HFF-Myc (cell line): ENCODE results near the gene PPP1R13L.
A peak's percentile ranks its signal among the peaks of the same experiment; 100 is the strongest.
"Not testable (repeated sequence)": the region's sequence is repeated elsewhere in the genome, so short reads cannot be mapped to it uniquely, and the experiment has no call there.

ENCODE experiments used
- DNase-seq: peaks from one replicate; pipeline ENCODE4 v3.0.0-alpha.2; 2011; ENCODE audit warnings: low read depth; ENCODE audit errors: extremely low read depth
- H3K4me3 ChIP-seq: replicated peaks from 2 replicates; pipeline ENCODE4 v1.5.1; 2011; ENCODE audit warnings: low read depth, mild to moderate bottlenecking, control low read depth, low read length
- TF ChIP-seq, protein P1 (sequence below): IDR thresholded peaks from 2 replicates; pipeline ENCODE4 v1.5.1; 2012; ENCODE audit warnings: mild to moderate bottlenecking, low read depth, low read length, control low read depth; ENCODE audit errors: missing control alignments

The PPP1R13L gene

DNA sequence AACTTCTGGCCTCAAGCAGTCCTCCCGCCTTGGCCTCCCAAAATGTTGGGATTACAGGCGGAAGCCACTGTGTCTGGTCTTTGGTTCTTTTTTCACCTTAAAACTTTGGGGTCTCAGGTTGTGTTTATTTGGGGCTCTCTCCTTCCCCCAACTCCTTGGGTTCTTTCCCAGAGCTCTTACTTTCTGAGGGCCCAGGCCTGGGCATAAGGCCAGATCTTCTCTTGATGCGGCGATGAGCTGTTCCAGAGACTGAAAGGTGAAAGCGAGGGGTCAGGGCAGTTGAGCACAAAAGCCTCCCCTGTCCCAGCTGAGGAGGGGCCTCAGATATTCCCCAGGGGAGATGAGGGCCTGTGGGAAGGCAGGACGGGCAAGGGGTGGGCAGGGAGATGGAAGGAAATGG, 8.6 kb upstream of the PPP1R13L start:
- TF ChIP-seq, protein P1, sequence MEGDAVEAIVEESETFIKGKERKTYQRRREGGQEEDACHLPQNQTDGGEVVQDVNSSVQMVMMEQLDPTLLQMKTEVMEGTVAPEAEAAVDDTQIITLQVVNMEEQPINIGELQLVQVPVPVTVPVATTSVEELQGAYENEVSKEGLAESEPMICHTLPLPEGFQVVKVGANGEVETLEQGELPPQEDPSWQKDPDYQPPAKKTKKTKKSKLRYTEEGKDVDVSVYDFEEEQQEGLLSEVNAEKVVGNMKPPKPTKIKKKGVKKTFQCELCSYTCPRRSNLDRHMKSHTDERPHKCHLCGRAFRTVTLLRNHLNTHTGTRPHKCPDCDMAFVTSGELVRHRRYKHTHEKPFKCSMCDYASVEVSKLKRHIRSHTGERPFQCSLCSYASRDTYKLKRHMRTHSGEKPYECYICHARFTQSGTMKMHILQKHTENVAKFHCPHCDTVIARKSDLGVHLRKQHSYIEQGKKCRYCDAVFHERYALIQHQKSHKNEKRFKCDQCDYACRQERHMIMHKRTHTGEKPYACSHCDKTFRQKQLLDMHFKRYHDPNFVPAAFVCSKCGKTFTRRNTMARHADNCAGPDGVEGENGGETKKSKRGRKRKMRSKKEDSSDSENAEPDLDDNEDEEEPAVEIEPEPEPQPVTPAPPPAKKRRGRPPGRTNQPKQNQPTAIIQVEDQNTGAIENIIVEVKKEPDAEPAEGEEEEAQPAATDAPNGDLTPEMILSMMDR = no peak
- no peak for DNase-seq
- no peak overlapping the region for H3K4me3 ChIP-seq

GRCh38 chr19:45410330-45410729, 5.5 kb upstream of the PPP1R13L start:
- H3K4me3 ChIP-seq, DNase-seq: not testable (repeated sequence)

DNA sequence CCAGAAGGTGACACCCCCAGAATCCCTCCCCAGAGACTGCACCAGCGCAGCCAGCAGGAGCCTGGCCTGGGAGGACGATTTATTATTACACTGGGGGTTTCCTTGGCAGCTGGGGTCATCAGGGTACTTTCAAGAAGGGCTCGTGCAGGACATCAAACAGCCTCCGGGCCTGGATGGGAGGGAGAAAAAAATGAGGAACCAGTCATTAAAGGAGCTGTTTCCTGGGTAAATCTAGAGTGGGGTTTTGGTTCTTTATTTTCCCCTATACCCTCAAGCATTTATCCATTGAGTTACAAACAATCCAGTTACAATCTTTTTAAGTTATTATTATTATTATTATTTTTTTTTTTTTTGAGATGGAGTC, 4.7 kb upstream of the PPP1R13L start:
- no peak overlapping the region for H3K4me3 ChIP-seq
- TF ChIP-seq, protein P1 = no peak
- DNase-seq = no peak

GRCh38 chr19:45408830-45409556, 4.1 kb upstream of the PPP1R13L start:
- no peak for DNase-seq
- TF ChIP-seq, protein P1 = no peak
- H3K4me3 ChIP-seq = no peak overlapping the region

GRCh38 chr19:45408121-45408520, 3.3 kb upstream of the PPP1R13L start:
- H3K4me3 ChIP-seq = peak overlapping the region; percentile 82
- no peak for DNase-seq
- TF ChIP-seq, protein P1 = no peak

- peak overlapping the region; percentile 82 for H3K4me3 ChIP-seq
- DNase-seq = not testable (repeated sequence)
Measured at GRCh38 chr19:45407585-45407984, 2.7 kb upstream of the PPP1R13L start.

- TF ChIP-seq, protein P1 = no peak
- DNase-seq = no peak
- H3K4me3 ChIP-seq = peak overlapping the region; percentile 82
Measured at GRCh38 chr19:45407091-45407375, 2.2 kb upstream of the PPP1R13L start.
